WTC11 (cell line): Measurements from ENCODE around the gene KIAA1958. TPM values are rescaled to one million over a fixed set of nuclear protein-coding genes. Genes with fewer than 3 reads are reported as not detected.

Experiments
- ATAC-seq: fragments of 200-7000 bp; cut with Tn5 transposase; 2 replicates; pipeline ENCODE4 v1.10.0; 2021; ENCODE audit warnings: mild to moderate bottlenecking, moderate library complexity
- CTCF ChIA-PET: fragments of 300-600 bp; sonication (Branson Sonifier 250); formaldehyde crosslinking; loops from one replicate; lab custom pipeline; 2021; ENCODE audit warnings: antibody characterized with exemption; lab: Charles Lee
- POLR2A ChIA-PET: fragments of 350-600 bp; sonication (Branson Sonifier 250); formaldehyde crosslinking; loops from one replicate; lab custom pipeline; 2021; ENCODE audit warnings: antibody characterized with exemption; lab: Charles Lee
- DNase-seq: peaks from one replicate; pipeline ENCODE4 v3.0.0; 2021; ENCODE audit warnings: low spot score
- H3K27ac Mint-ChIP-seq: 2 replicates; pipeline ENCODE4 v1.8.0; 2021; ENCODE audit warnings: mixed read lengths
- H3K27me3 Mint-ChIP-seq: 2 replicates; pipeline ENCODE4 v1.8.0; 2021; ENCODE audit warnings: low read depth, mild to moderate bottlenecking, moderate library complexity, mixed read lengths
- H3K36me3 Mint-ChIP-seq: 2 replicates; pipeline ENCODE4 v1.8.0; 2021; ENCODE audit warnings: mixed read lengths
- H3K4me1 Mint-ChIP-seq: 2 replicates; pipeline ENCODE4 v1.8.0; 2022; ENCODE audit warnings: mixed read lengths
- H3K4me3 Mint-ChIP-seq: 2 replicates; pipeline ENCODE4 v1.8.0; 2021; ENCODE audit warnings: mild to moderate bottlenecking, moderate library complexity, mixed read lengths
- H3K9me3 Mint-ChIP-seq: 2 replicates; pipeline ENCODE4 v1.8.0; 2021; ENCODE audit warnings: mixed read lengths
- ELF4 ChIP-seq: sonication (generic); formaldehyde crosslinking; IDR thresholded peaks from 2 replicates; pipeline ENCODE4 v1.8.1; 2022; ENCODE audit warnings: low read depth, mild to moderate bottlenecking, moderate library complexity, missing genetic modification reagents
- EMX1 ChIP-seq: fragments of 250-450 bp; sonication (Bioruptor Pico); IDR thresholded peaks from 2 replicates; pipeline ENCODE4 v1.8.0; 2021; ENCODE audit warnings: mild to moderate bottlenecking
- GTF2I ChIP-seq: fragments of 250-450 bp; sonication (Bioruptor Pico); conservative IDR thresholded peaks from 2 replicates; pipeline ENCODE4 v1.4.0; 2021; ENCODE audit warnings: mild to moderate bottlenecking
- HMGA2 ChIP-seq: fragments of 250-450 bp; sonication (Bioruptor Pico); IDR thresholded peaks from 2 replicates; pipeline ENCODE4 v1.4.0; 2021; ENCODE audit warnings: mild to moderate bottlenecking, moderate library complexity
- IRF2 ChIP-seq: sonication (generic); formaldehyde crosslinking; IDR thresholded peaks from 2 replicates; pipeline ENCODE4 v1.8.0; 2022; ENCODE audit warnings: low read depth, missing genetic modification reagents, borderline replicate concordance
- MXD4 ChIP-seq: fragments of 250-450 bp; sonication (Bioruptor Pico); IDR thresholded peaks from 2 replicates; pipeline ENCODE4 v1.8.0; 2021; ENCODE audit warnings: mild to moderate bottlenecking, moderate library complexity, borderline replicate concordance
- NR3C1 ChIP-seq: sonication (generic); formaldehyde crosslinking; conservative IDR thresholded peaks from 2 replicates; pipeline ENCODE4 v1.8.1; 2023; ENCODE audit warnings: low read depth, mild to moderate bottlenecking, missing genetic modification reagents
- PRRX2 ChIP-seq: fragments of 250-450 bp; sonication (Bioruptor Pico); IDR thresholded peaks from 2 replicates; pipeline ENCODE4 v1.8.0; 2021; ENCODE audit warnings: mild to moderate bottlenecking
- RORB ChIP-seq: fragments of 250-450 bp; sonication (Bioruptor Pico); IDR thresholded peaks from 2 replicates; pipeline ENCODE4 v1.9.0; 2021; ENCODE audit warnings: mild to moderate bottlenecking
- SOX15 ChIP-seq: fragments of 250-450 bp; sonication (Bioruptor Pico); IDR thresholded peaks from 2 replicates; pipeline ENCODE4 v1.9.0; 2021; ENCODE audit warnings: mild to moderate bottlenecking
- ZNF416 ChIP-seq: fragments of 250-450 bp; sonication (Bioruptor Pico); IDR thresholded peaks from 2 replicates; pipeline ENCODE4 v1.9.0; 2021; ENCODE audit warnings: mild to moderate bottlenecking, inconsistent platforms
- total RNA-seq: library from RNA; stranded (reverse); gene quantifications from 3 replicates; pipeline ENCODE4 v1.2.3, GENCODE V29; 2021
- TF ChIP-seq, protein P1 (sequence below): sonication (generic); formaldehyde crosslinking; IDR thresholded peaks from 2 replicates; pipeline ENCODE4 v1.8.0; 2022; ENCODE audit warnings: missing genetic modification reagents
- TF ChIP-seq, protein P2 (sequence below): sonication (generic); formaldehyde crosslinking; IDR thresholded peaks from 2 replicates; pipeline ENCODE4 v1.8.0; 2022; ENCODE audit warnings: mild to moderate bottlenecking, missing genetic modification reagents
- TF ChIP-seq, protein P3 (sequence below): sonication (generic); formaldehyde crosslinking; IDR thresholded peaks from 2 replicates; pipeline ENCODE4 v1.8.1; 2022; ENCODE audit warnings: low read depth, mild to moderate bottlenecking, moderate library complexity, missing genetic modification reagents, borderline replicate concordance
- TF ChIP-seq, protein P4 (sequence below): sonication (generic); formaldehyde crosslinking; IDR thresholded peaks from 2 replicates; pipeline ENCODE4 v1.8.1; 2023; ENCODE audit warnings: mild to moderate bottlenecking, missing genetic modification reagents, borderline replicate concordance
- TF ChIP-seq, protein P5 (sequence below): fragments of 250-450 bp; sonication (Bioruptor Pico); IDR thresholded peaks from 2 replicates; pipeline ENCODE4 v1.9.0; 2021; ENCODE audit warnings: mild to moderate bottlenecking, borderline replicate concordance
- TF ChIP-seq, protein P6 (sequence below): sonication (generic); formaldehyde crosslinking; IDR thresholded peaks from 2 replicates; pipeline ENCODE4 v1.8.0; 2022; ENCODE audit warnings: mild to moderate bottlenecking, missing genetic modification reagents
- TF ChIP-seq, protein P7 (sequence below): fragments of 250-450 bp; sonication (Bioruptor Pico); IDR thresholded peaks from 2 replicates; pipeline ENCODE4 v1.8.0; 2021; ENCODE audit warnings: mild to moderate bottlenecking

The KIAA1958 gene
- total RNA-seq, 1 experiment from 2014 or later = 41.0 TPM

DNA sequence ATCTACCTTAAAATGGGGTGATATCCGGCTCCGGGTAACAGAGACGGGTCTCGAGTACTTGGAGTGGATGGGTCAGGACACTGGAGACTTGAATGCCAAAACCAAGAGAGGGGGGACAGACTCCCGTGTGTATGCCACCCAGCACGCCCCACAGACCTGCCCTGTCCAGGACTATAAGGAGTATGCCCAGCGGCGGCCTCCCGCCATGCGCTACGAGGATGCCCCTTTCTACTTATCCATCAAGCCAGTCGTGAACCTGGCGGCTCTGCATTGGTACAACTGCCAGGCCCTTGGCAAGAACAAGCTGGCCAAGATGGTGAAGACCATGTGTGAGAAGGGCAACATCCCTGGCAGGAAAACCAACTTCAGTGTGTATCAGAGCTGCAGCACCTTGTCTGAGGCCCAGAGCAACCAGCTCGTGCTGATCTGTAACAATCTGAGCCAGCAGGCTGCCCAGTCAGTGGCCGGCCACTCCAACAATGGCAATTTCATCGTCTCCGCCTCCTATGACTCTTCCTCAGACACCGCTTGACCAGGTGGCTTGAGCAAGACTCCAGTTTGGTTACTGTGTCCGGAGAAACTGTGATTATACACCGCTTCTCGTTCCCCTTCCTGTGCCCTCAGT lies 131.9 kb downstream of the KIAA1958 start:
- Mint-ChIP-seq H3K27ac (0 out of 2 replicates have a peak overlapping the region, but pooled peaks have one; percentile 43), H3K4me1 (peaks cover 36% of the 10 kb centered on the region)
- CTCF ChIA-PET = interaction anchor here (1.4 kb wide), 1 partner anchor 38 kb away, joined by 3 read pairs; no protein-coding TSS in a partner anchor
- TF ChIP-seq, protein P1, sequence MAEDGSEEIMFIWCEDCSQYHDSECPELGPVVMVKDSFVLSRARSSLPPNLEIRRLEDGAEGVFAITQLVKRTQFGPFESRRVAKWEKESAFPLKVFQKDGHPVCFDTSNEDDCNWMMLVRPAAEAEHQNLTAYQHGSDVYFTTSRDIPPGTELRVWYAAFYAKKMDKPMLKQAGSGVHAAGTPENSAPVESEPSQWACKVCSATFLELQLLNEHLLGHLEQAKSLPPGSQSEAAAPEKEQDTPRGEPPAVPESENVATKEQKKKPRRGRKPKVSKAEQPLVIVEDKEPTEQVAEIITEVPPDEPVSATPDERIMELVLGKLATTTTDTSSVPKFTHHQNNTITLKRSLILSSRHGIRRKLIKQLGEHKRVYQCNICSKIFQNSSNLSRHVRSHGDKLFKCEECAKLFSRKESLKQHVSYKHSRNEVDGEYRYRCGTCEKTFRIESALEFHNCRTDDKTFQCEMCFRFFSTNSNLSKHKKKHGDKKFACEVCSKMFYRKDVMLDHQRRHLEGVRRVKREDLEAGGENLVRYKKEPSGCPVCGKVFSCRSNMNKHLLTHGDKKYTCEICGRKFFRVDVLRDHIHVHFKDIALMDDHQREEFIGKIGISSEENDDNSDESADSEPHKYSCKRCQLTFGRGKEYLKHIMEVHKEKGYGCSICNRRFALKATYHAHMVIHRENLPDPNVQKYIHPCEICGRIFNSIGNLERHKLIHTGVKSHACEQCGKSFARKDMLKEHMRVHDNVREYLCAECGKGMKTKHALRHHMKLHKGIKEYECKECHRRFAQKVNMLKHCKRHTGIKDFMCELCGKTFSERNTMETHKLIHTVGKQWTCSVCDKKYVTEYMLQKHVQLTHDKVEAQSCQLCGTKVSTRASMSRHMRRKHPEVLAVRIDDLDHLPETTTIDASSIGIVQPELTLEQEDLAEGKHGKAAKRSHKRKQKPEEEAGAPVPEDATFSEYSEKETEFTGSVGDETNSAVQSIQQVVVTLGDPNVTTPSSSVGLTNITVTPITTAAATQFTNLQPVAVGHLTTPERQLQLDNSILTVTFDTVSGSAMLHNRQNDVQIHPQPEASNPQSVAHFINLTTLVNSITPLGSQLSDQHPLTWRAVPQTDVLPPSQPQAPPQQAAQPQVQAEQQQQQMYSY (CRISPR knock-in tag) = no peak
- TF ChIP-seq IRF2 (no peak), GTF2I (CRISPR knock-in tag) (no peak), HMGA2 (CRISPR knock-in tag) (no peak), EMX1 (CRISPR knock-in tag) (no peak), ZNF416 (no peak), SOX15 (CRISPR knock-in tag) (no peak), NR3C1 (no peak), MXD4 (no peak), ELF4 (CRISPR knock-in tag) (no peak), RORB (CRISPR knock-in tag) (no peak), PRRX2 (CRISPR knock-in tag) (no peak)
- TF ChIP-seq, protein P2, sequence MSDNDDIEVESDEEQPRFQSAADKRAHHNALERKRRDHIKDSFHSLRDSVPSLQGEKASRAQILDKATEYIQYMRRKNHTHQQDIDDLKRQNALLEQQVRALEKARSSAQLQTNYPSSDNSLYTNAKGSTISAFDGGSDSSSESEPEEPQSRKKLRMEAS (CRISPR knock-in tag) = no peak
- TF ChIP-seq, protein P3, sequence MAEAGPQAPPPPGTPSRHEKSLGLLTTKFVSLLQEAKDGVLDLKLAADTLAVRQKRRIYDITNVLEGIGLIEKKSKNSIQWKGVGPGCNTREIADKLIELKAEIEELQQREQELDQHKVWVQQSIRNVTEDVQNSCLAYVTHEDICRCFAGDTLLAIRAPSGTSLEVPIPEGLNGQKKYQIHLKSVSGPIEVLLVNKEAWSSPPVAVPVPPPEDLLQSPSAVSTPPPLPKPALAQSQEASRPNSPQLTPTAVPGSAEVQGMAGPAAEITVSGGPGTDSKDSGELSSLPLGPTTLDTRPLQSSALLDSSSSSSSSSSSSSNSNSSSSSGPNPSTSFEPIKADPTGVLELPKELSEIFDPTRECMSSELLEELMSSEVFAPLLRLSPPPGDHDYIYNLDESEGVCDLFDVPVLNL = no peak
- TF ChIP-seq, protein P4, sequence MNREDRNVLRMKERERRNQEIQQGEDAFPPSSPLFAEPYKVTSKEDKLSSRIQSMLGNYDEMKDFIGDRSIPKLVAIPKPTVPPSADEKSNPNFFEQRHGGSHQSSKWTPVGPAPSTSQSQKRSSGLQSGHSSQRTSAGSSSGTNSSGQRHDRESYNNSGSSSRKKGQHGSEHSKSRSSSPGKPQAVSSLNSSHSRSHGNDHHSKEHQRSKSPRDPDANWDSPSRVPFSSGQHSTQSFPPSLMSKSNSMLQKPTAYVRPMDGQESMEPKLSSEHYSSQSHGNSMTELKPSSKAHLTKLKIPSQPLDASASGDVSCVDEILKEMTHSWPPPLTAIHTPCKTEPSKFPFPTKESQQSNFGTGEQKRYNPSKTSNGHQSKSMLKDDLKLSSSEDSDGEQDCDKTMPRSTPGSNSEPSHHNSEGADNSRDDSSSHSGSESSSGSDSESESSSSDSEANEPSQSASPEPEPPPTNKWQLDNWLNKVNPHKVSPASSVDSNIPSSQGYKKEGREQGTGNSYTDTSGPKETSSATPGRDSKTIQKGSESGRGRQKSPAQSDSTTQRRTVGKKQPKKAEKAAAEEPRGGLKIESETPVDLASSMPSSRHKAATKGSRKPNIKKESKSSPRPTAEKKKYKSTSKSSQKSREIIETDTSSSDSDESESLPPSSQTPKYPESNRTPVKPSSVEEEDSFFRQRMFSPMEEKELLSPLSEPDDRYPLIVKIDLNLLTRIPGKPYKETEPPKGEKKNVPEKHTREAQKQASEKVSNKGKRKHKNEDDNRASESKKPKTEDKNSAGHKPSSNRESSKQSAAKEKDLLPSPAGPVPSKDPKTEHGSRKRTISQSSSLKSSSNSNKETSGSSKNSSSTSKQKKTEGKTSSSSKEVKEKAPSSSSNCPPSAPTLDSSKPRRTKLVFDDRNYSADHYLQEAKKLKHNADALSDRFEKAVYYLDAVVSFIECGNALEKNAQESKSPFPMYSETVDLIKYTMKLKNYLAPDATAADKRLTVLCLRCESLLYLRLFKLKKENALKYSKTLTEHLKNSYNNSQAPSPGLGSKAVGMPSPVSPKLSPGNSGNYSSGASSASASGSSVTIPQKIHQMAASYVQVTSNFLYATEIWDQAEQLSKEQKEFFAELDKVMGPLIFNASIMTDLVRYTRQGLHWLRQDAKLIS (CRISPR knock-in tag) = no peak
- TF ChIP-seq, protein P5, sequence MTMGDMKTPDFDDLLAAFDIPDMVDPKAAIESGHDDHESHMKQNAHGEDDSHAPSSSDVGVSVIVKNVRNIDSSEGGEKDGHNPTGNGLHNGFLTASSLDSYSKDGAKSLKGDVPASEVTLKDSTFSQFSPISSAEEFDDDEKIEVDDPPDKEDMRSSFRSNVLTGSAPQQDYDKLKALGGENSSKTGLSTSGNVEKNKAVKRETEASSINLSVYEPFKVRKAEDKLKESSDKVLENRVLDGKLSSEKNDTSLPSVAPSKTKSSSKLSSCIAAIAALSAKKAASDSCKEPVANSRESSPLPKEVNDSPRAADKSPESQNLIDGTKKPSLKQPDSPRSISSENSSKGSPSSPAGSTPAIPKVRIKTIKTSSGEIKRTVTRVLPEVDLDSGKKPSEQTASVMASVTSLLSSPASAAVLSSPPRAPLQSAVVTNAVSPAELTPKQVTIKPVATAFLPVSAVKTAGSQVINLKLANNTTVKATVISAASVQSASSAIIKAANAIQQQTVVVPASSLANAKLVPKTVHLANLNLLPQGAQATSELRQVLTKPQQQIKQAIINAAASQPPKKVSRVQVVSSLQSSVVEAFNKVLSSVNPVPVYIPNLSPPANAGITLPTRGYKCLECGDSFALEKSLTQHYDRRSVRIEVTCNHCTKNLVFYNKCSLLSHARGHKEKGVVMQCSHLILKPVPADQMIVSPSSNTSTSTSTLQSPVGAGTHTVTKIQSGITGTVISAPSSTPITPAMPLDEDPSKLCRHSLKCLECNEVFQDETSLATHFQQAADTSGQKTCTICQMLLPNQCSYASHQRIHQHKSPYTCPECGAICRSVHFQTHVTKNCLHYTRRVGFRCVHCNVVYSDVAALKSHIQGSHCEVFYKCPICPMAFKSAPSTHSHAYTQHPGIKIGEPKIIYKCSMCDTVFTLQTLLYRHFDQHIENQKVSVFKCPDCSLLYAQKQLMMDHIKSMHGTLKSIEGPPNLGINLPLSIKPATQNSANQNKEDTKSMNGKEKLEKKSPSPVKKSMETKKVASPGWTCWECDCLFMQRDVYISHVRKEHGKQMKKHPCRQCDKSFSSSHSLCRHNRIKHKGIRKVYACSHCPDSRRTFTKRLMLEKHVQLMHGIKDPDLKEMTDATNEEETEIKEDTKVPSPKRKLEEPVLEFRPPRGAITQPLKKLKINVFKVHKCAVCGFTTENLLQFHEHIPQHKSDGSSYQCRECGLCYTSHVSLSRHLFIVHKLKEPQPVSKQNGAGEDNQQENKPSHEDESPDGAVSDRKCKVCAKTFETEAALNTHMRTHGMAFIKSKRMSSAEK (CRISPR knock-in tag) = no peak
- TF ChIP-seq, protein P6, sequence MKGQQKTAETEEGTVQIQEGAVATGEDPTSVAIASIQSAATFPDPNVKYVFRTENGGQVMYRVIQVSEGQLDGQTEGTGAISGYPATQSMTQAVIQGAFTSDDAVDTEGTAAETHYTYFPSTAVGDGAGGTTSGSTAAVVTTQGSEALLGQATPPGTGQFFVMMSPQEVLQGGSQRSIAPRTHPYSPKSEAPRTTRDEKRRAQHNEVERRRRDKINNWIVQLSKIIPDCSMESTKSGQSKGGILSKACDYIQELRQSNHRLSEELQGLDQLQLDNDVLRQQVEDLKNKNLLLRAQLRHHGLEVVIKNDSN (CRISPR knock-in tag) = no peak
- TF ChIP-seq, protein P7, sequence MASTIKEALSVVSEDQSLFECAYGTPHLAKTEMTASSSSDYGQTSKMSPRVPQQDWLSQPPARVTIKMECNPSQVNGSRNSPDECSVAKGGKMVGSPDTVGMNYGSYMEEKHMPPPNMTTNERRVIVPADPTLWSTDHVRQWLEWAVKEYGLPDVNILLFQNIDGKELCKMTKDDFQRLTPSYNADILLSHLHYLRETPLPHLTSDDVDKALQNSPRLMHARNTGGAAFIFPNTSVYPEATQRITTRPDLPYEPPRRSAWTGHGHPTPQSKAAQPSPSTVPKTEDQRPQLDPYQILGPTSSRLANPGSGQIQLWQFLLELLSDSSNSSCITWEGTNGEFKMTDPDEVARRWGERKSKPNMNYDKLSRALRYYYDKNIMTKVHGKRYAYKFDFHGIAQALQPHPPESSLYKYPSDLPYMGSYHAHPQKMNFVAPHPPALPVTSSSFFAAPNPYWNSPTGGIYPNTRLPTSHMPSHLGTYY (CRISPR knock-in tag) = no peak
- TF ChIP-seq, all 79 proteins: peak for 0
- DNase-seq = no peak
- POLR2A ChIA-PET = no interaction called here
- no peaks in the 10 kb centered on the region for H3K9me3 Mint-ChIP-seq
- H3K4me3 Mint-ChIP-seq = no peak overlapping the region
- H3K36me3 Mint-ChIP-seq = no peaks in the 10 kb centered on the region
- no peaks in the 10 kb centered on the region for H3K27me3 Mint-ChIP-seq
- ATAC-seq = peak; percentile 41
